Activated CD4-positive, CD25-positive, alpha-beta regulatory T cell (primary cell): ENCODE data around the gene HSD17B11.
"Not testable (repeated sequence)": the region's sequence is repeated elsewhere in the genome, so short reads cannot be mapped to it uniquely, and the experiment has no call there.

Experiments used
- DNase-seq, 4 experiments: peaks; one replicate each; lab custom pipeline; 2025; lab: John Stamatoyannopoulos, UW

HSD17B11 gene, protein sequence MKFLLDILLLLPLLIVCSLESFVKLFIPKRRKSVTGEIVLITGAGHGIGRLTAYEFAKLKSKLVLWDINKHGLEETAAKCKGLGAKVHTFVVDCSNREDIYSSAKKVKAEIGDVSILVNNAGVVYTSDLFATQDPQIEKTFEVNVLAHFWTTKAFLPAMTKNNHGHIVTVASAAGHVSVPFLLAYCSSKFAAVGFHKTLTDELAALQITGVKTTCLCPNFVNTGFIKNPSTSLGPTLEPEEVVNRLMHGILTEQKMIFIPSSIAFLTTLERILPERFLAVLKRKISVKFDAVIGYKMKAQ

DNA sequence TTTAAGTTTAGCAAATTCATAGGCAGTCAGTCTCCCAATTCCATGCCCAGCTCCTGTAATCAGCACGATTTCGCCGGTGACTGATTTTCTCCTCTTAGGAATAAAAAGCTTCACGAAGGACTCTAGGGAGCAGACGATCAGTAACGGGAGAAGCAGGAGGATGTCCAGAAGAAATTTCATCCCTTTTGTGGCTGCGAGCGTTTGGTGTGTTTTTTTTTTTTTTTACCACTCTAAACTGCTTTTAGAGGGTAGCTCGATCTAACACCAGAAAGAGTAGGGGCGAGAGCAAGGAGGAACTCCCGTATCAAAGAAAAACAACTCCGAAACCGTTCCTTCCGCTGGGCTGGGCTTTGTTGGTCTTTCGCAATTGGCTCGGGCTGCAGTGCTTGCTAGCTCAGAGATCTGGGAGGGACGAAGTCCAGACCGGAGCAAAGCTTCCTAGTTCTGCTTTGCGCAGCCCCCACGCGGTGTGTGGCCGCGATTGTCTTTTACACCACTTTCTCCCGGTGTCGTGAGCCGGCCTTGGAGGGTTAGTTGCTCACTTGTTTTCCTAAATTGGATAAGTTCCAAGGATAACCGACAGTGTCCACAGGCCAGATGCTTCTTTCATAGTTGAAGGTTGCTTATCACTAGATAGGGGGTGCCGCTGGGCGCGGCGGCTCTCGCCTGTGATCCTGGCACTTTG lies at the start of gene HSD17B11:
Gene HSD17B11 (minus strand): TSS at position 298 of the 685 bp plus-strand sequence. CDS start 118 bp downstream, at position 180.
- peak; percentile 41 to 63 (median 52) for DNase-seq

DNA sequence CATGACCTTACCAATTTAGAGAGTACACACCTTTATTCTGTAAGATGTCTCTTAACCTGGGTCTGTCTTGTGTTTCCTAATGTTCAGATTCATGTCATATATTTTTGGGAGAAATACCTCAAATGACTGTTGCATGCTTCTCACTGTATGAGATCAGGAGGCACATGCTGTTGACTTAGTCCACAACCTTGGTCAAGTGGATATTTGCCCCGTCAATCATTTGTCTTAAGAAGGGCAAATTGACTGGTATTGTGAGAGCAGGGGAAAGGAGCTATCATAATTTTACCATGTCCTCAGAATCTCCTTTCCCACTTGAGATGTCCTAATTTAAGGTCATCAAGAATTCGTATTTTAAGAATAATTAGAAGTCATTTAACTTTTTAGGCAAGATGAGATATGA lies 42.4 kb upstream of the HSD17B11 start:
- DNase-seq = no peak

DNA sequence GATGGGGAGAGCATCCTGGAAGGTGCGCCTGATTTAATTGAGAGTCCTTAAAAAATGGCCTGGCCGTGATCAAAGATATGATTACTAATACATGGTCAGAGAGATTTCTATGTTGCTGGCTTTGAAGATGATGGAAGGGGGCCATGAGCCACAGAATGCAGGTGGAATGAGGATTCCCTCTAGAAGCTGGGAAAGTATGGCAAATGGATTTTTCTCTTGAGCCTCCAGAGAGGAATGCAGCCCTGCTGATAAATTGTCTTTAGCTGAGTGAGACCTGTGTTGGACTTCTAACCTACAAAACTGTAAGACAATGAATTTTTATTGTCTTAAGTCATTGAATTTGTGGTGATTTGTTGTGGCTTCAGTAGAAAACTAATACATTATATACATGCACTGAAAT lies 39.0 kb upstream of the HSD17B11 start:
- DNase-seq = no peak

DNA sequence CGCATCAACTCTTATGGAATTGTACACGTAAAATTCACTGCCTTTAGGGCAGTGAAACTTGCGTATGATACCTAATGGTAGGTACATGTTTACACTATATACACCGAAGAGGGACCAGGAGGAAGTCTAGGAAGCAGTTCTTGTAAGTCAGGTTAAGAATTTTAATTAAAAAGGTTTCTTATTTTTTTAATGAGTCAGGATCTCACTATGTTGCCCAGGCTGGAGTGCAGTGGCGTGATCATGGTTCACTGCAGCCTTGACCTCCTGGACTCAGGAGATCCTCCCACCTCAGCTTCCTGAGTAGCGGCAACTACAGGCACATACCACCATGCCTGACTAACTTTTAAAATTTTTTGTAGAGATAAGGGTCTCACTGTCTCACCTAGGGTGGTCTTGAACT lies 38.0 kb upstream of the HSD17B11 start:
- no peak for DNase-seq

DNA sequence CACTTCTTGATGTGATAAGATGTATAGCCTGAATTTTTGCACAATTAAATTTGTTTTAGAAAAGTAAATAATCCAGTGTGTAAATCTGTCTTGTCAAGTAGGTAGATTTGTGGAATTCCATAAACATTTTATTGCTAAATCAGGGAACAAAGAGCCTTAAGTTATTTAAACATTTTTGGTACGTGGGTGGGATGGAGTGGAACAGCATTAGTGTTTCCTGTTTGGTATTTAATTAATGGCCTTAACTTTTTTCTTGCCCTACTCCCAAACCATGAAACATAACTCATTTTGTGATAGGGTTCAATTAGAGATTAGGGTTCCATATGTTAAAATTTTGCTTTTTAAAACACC lies 36.5 kb upstream of the HSD17B11 start:
- no peak for DNase-seq

DNA sequence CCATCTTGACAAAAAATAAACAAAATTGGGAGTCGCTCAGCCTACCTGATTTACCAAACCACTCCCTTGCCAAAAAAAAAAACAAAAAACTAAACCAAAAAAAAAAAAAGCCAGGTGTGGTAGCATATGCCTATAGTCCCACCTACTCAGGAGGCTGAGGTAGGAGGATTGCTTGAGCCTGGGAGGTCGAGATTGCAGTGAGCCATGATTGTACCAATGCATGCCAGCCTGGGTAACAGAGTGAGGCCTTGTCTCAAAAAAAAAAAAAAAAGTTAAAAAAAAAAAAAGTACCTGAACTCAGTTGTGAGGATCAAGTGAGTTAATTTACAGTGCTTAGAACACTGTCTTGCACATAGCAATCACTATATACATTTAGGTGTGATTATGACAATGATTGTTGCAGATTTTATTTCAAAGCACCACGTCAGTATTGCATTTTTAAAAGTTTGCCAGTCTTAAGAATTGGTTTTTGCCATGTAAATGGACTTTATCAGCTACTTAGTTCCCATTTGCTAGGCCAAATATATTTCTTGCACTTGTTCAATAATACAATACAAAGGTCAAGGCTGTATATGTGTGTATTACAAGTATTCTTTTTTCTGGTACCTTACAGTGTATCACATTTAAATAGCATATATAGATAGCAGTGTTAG lies 36.0 kb upstream of the HSD17B11 start:
- DNase-seq = no peak

DNA sequence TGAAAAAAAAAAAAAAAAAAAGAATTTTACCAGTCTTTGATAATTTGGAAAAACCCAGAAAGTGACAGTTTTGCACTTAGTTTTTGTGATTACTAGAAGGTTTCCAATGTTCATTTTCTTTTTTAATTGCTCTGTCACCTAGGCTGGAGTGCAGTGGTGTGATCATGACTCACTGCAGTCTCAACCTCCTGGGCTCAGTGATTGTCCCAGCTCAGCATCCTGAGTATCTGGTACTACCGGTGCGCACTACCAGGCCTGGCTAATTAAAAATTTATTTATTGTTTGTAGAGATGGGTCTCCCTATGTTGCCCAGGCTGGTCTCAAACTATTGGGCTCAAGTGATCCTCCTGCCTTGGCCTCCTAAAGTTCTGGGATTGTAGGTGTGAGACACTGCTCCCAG lies 34.7 kb upstream of the HSD17B11 start:
- DNase-seq = no peak

DNA sequence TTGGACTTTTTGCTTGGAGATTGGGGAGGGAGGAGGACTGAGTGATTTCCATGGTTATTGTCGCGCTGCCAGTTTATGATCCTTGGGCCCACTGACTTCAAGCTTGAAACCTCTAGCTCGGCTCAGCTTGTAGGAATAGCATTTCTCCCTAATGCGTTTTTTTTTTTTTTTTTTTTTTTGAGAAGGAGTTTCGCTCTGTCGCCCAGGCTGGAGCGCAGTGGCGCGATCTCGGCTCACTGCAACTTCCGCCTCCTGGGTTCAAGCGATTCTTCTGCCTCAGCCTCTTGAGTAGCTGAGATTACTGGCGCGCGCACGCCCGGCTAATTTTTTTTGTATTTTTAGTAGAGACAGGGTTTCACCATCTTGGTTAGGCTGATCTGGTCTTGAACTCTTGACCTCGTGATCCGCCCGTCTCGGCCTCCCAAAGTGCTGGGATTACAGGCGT lies 33.1 kb upstream of the HSD17B11 start:
- DNase-seq = not testable (repeated sequence)

DNA sequence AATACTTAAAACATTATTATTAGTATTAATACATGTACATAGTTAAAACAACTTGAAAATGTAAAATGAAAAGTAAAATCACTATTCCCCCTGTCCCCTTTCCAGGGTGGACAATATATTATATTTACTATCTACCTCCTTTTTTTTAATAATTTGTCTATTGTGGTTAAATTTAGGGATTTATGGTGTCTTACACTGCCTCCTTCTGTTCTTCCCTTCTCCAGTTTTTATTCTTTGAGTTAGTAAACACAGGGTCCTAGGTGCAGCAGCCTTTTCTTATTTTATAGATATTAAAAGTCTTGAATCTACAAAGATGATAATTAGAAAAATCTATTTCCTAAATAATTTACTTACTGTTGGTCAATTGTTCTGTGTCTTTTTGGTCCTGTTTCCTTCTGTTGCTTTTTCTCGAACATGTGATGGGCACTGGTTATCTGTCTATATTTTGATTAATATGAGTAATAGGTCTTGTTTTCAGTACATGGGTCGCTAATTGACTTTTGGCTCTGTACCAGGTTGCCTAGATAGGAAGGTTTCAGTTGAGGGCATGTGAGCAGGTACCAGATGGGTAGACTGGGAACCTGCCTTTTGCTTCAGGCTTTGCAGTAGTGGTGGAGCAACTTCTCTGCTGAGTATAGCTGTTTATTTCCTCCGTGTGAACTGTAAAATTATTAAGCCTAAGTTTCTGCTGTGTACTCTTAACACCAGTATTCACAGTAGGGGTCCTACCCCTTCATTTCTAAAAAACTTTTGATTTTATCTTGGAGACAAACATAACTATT lies 32.5 kb upstream of the HSD17B11 start:
- no peak for DNase-seq

DNA sequence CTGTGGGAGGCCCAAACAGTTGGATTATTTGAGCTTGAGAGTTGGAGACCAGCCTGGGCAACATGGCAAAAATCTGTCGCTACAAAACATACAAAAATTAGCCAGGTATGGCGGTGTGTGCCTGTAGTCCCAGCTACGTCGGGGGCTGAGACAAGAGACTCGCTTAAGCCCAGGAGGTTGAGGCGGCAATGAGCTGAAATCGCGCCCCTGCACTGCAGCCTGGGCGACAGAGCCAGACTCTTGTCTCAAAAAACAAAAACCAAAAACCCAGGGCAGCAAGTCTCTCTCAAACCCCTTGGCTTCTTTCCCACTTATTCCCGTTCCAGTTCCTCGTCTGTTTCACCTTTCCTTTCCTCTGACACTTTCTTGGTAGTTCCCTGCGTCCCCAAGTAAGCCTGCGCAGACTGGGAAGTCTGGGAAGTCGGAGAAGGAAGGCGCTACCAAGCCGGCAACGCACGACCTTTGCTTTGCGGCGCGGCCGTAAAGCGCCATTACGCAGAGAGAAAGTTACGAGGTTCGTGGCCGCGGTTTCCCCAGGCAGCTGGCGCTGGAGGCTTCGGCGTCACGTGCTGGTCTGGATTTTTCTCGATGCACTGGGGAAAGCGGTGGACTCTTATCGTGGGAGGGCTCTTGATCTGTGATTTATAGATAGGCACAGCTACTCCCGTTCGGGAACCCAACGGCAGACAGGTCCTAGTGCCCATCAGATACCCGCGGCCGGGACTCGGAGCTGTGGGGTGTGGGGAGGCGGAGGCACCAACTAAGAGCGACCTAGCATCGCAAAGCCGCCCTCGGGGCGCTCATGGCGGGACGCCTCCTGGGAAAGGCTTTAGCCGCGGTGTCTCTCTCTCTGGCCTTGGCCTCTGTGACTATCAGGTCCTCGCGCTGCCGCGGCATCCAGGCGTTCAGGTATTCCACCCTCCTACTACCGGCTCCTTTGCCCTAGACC lies 31.4 kb upstream of the HSD17B11 start, which contains the start of gene NUDT9:
Gene NUDT9 (plus strand): TSS at position 470 of the 949 bp plus-strand sequence. CDS start 333 bp downstream, at position 803.
- peak; percentile 58 to 78 (median 70) for DNase-seq

DNA sequence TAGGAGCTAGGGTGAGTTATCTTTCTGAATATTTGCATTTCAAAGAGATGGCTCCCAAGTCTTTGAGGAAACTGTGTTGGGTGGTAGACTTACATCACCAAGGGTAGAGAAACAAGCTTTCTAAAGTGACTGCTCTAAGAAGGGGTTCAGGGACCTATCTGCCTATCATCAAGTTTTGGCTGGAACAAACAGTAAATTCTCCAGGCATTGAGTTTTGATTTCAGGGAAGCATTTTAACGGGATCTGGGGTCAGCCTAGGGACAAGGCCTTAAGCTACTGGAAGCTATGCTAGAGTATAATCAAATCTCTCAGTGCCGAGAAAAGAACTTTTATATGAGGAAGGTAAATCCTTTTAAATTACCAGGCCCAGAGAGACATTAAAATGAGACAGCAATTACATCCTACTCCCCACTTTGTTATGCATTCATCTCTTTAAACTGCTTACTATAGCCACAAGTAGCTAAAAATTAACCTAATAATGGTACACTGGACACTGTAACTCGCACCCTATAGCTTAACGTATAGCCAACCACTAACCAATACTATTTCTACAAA lies 29.4 kb upstream of the HSD17B11 start:
- DNase-seq = no peak

DNA sequence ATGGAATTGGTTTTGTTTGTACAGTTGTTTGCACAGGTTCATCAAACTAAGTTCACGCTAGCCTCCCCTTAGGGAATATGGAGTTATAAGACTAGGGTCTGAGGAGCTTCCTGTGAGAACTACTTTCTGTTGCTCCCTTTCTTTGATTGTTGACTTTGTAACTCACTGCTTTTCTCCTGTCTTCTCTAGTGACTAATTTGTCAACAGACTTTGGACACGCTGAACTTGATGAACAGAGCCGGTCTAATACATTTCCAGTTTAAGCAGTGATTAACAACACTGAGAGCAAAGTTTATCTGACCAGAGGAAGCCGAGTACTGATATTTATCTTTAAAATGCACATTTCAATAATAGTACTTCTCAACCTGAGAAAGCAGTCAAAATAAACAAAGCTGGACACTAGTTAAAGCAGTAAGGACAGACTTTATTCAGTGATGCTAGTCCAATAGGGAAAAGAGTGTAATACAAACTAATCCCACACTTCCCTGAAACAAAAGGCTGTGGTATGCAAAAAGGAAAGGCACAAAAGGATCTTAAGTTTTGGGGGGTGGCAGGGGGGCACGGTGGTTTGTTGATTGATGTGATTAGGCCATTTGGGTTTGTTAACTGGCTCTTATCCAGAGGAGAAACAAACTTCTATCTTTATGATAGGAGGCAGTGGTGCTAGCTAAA lies 28.7 kb upstream of the HSD17B11 start:
- no peak for DNase-seq

DNA sequence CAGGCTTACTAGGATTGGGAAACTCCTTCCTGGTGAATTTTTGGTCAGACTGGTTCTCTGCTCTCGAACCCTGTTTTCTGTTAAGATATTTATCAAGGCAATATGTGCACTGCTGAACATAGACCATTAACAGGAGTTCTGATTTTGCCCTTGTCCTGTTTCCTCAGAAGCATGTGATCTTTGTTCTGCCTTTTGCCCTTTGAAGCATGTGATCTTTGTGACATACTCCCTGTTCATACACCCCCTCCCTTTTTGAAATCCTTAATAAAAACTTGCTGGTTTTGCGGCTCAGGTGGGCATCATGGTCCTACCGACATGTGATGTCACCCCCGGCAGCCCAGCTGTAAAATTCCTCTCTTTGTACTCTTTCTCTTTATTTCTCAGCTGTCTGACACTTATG lies 27.4 kb upstream of the HSD17B11 start:
- DNase-seq = not testable (repeated sequence)

DNA sequence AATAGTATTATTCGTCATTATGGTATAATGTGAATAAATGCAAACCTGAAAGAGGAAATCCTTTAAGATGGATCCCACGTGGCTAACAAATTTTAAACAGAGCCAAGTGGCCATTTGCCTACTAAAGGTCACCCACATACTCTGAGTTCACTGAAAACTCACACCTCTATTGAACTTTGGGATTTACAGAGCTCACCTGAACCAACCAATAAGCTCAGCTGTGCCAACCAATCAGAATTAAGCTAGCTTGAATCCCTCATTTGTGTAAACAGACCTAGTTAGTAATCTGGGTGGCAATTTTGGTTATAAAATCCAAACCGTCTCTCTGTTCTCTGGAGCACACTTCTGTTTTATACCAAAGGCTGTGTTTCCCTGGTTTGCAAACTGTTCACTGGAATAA lies 26.0 kb upstream of the HSD17B11 start:
- no peak for DNase-seq

DNA sequence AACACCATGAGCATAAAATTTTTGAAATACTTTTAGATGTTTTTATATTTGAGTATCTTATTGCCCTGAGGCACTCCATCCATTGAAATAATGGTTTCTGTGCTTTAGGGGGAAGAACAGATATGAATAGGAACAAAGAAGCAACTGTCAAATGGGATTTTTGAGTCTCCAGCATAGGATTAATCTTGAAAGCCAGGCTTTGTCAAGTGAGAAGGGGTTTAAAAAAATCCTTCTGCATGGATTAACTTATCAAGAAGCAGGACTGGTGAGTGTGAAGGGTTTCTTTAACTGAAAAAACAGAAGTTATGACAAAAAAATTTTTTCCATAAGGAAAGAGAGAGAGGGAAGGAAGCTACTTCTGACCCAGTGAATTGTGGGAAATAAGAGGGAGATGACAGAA lies 23.8 kb upstream of the HSD17B11 start:
- no peak for DNase-seq

DNA sequence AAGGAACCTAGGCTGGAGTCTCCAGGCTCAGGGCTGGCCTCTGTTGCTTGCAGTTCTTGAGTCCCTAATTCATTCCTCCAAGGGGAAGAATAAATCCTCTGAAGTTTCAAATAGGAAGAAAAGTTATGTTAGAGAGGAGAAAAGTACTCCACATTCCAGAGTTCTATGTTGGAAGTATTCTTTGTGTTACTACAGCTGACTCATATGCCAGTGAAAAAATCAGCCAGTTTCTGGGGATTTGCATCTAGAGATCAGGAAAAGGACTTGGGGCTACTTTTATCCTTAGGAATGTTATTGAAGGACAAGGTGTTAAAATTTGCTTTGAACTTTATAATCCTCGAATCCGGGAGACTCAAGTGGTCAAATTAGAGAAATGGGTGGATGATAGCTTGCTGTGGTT lies 19.7 kb upstream of the HSD17B11 start:
- DNase-seq = no peak

DNA sequence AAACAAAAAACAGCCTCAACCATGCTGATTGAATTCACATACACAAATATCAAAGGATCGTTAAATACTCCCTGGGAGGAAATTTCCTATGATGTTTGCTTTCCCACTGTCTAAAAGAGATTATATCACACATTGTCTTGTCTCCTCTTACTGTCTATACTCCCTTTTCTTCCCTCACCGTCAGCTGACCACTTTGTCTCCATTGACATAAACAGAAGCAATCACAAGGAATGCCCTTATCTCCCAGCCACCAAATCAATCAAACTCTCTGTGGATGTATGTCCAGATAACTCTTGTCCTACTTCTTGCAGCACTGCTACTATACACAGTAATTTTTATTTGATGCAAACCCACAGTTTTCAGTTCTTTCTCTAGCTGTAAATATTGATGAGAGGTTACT lies 19.2 kb upstream of the HSD17B11 start:
- DNase-seq = no peak

DNA sequence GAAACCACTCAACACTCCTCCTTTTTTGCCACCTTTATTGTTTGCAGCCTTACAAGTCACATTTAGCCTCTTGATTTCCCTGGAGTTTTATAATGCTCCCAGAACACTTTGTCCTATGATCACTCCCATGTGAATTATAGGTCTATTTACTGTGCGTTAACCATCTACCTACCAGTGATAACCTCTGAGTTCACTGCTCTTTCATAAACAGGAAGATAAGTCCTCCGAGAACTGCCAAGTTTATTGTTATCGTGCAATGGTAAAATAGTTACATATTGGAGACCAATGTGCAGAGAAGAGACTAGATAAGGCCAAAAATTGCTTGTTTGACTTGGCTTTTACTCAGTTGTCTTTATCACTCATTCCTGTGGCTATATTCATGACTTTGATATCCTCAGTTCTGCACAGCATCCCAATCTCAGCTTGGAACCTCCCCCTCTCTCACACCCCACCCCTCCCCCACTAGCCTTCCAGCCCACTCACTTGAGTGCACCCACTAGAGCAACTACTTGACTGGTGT lies 18.5 kb upstream of the HSD17B11 start:
- DNase-seq = no peak

DNA sequence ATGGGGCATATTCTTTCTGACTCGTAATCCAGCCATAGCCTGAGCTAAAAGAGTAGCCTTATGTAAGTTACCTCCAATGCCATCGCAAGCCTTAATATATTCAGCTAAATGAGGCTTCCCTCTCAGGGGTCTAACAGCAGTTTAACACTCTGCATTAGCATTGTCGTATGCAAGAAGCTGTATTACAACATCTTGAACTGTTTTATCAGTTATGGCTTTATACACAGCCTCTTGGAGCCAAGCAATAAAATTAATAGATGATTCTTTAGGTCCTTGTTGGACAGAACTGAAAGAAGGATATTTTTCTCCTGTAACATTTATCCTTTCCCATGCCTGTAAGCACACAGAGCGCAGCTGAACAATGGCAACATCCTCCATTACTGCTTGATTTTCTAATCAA lies 15.9 kb upstream of the HSD17B11 start:
- DNase-seq = not testable (repeated sequence)

DNA sequence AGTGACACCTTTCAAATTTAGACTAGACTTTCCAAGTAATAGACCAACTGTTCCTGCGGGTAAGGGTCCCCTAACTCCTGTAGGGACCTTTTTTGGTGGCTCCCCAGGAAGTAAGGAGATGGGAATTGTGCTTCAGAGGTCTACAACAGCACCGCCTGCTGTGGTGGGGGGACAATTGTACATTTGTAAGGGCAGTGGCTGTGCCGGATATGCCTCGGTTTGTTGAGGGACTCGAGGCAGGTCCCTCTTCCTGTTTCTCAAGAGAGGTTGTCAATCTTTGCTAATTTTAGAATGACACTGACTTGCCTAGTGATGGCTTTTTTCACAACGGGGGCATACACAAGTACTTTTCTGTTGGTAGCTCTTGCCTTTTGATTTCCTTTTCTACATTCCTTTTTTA lies 15.5 kb upstream of the HSD17B11 start:
- no peak for DNase-seq
